HPDE6-E6E7 (cell line): ENCODE measurements around the gene RSL1D1.

ENCODE experiments used
- DNase-seq: peaks from one replicate; pipeline ENCODE4 v3.0.0; 2011; ENCODE audit warnings: missing footprints; ENCODE audit errors: extremely low spot score

RSL1D1 gene

GRCh38 chr16:11851294-11852091 lies at the start of gene RSL1D1:
Gene RSL1D1, minus strand, starts transcription at chr16:11851542. Its CDS starts 30 bp downstream, at chr16:11851512.
- DNase-seq = peak; percentile 96

- no peak for DNase-seq
Measured at GRCh38 chr16:11901091-11901490, 49.7 kb upstream of the RSL1D1 start.

- no peak for DNase-seq
Measured at GRCh38 chr16:11896486-11897176, 45.3 kb upstream of the RSL1D1 start.

GRCh38 chr16:11893571-11893970 lies 42.2 kb upstream of the RSL1D1 start:
- no peak for DNase-seq

- no peak for DNase-seq
Measured at GRCh38 chr16:11892761-11893160, 41.4 kb upstream of the RSL1D1 start.

GRCh38 chr16:11890231-11890965 lies 39.1 kb upstream of the RSL1D1 start:
- DNase-seq = no peak

- DNase-seq = no peak
Measured at GRCh38 chr16:11886881-11887280, 35.5 kb upstream of the RSL1D1 start.

GRCh38 chr16:11884035-11884434 lies 32.7 kb upstream of the RSL1D1 start:
- DNase-seq = no peak

- DNase-seq = no peak
Measured at GRCh38 chr16:11880007-11880406, 28.7 kb upstream of the RSL1D1 start.

GRCh38 chr16:11877374-11877773 lies 26.0 kb upstream of the RSL1D1 start:
- DNase-seq = no peak

GRCh38 chr16:11876306-11876705 lies 25.0 kb upstream of the RSL1D1 start:
- no peak for DNase-seq

- no peak for DNase-seq
Measured at GRCh38 chr16:11875721-11876120, 24.4 kb upstream of the RSL1D1 start.

- no peak for DNase-seq
Measured at GRCh38 chr16:11871193-11871592, 19.9 kb upstream of the RSL1D1 start.

- DNase-seq = no peak
Measured at GRCh38 chr16:11870399-11870798, 19.1 kb upstream of the RSL1D1 start.

GRCh38 chr16:11869353-11870228 lies 18.2 kb upstream of the RSL1D1 start:
- DNase-seq = no peak

GRCh38 chr16:11868412-11868980 lies 17.2 kb upstream of the RSL1D1 start:
- DNase-seq = no peak

- DNase-seq = no peak
Measured at GRCh38 chr16:11862489-11862888, 11.1 kb upstream of the RSL1D1 start.

- DNase-seq = no peak
Measured at GRCh38 chr16:11857161-11857560, 5.8 kb upstream of the RSL1D1 start.

GRCh38 chr16:11852092-11852809 lies 909 bp upstream of the RSL1D1 start:
- DNase-seq = no peak

GRCh38 chr16:11848842-11849241 lies 2.5 kb downstream of the RSL1D1 start:
- DNase-seq = no peak
